HCT116 (cell line): ENCODE measurements around the gene TNFSF13B.

Source experiments
- CTCF ChIP-seq, 3 experiments: fragments of 200-600 bp in 1 of 3; sonication (generic) in 1 of 3; IDR thresholded peaks in 2 of 3; conservative IDR thresholded peaks in 1 of 3; 2 replicates each; pipeline ENCODE4 v1.5.1; 2012 to 2017; ENCODE audit warnings: low read depth in 2 of 3, low read length in 2 of 3, antibody characterized with exemption in 1 of 3, borderline replicate concordance in 1 of 3, control low read depth in 1 of 3, mild to moderate bottlenecking in 1 of 3, mixed read lengths in 1 of 3, mixed run types in 1 of 3, moderate library complexity in 1 of 3; ENCODE audit not compliant: insufficient read depth in 1 of 3
- EZH2 ChIP-seq: fragments of 200-600 bp; sonication (generic); IDR thresholded peaks from 2 replicates; pipeline ENCODE4 v1.6.1; 2017; ENCODE audit warnings: antibody characterized with exemption, mixed run types
- JUND ChIP-seq: IDR thresholded peaks from 2 replicates; pipeline ENCODE4 v1.6.1; 2012
- MAX ChIP-seq: IDR thresholded peaks from 2 replicates; pipeline ENCODE4 v1.6.1; 2012
- POLR2A ChIP-seq: IDR thresholded peaks from 2 replicates; pipeline ENCODE4 v1.7.0; 2011; ENCODE audit warnings: borderline replicate concordance; ENCODE audit not compliant: insufficient read depth, insufficient read length; ENCODE audit errors: extremely low read depth
- SP1 ChIP-seq: IDR thresholded peaks from 2 replicates; pipeline ENCODE4 v1.6.1; 2012; ENCODE audit warnings: low read depth
- YY1 ChIP-seq: IDR thresholded peaks from 2 replicates; pipeline ENCODE4 v1.6.1; 2011; ENCODE audit warnings: low read length, low read depth, moderate library complexity, mild to moderate bottlenecking; ENCODE audit not compliant: insufficient replicate concordance; ENCODE audit errors: extremely low read depth

- TF ChIP-seq POLR2A: no peak
- no peak for TF ChIP-seq JUND
- TF ChIP-seq CTCF (IDR thresholded peaks at IDR 0.05 in 2 of 3, conservative IDR thresholded peaks at IDR 0.05 in 1 of 3; ENCODE audit: borderline replicate concordance in 1 of 3, insufficient read depth in 1 of 3, low read depth in 2 of 3, low read length in 2 of 3): no peak
- TF ChIP-seq YY1: no peak
- TF ChIP-seq MAX: no peak
- TF ChIP-seq EZH2: no peak
- TF ChIP-seq SP1: no peak
Observed at GRCh38 chr13:108325863-108326262, 56.3 kb downstream of the TNFSF13B start.
